Thoracic aorta (tissue), 2 donors: Measurements from ENCODE around the gene PGM2L1. TPM values are rescaled to one million over a fixed set of nuclear protein-coding genes. Genes with fewer than 3 reads are reported as not detected.
A peak's percentile ranks its signal among the peaks of the same experiment; 100 is the strongest.

ENCODE experiments used
- ATAC-seq: fragments of 150-250 bp; one replicate; pipeline ENCODE4 v1.8.0; 2017; ENCODE audit warnings: low read depth; ENCODE audit not compliant: insufficient number of reproducible peaks, low FRiP score
- DNase-seq: peaks from one replicate; pipeline ENCODE4 v3.0.0-alpha.2; 2020; ENCODE audit warnings: low spot score
- H3K27ac ChIP-seq, 2 donors: fragments of 200-600 bp; sonication (generic); 1 replicate in 1 of 2; 2 replicates in 1 of 2; pipeline ENCODE4 v1.5.1; 2016; ENCODE audit warnings: mild to moderate bottlenecking in 2 of 2, moderate library complexity in 2 of 2
- H3K27me3 ChIP-seq: fragments of 200-600 bp; sonication (generic); replicated peaks from 2 replicates; pipeline ENCODE4 v1.6.0; 2016; ENCODE audit warnings: mild to moderate bottlenecking; ENCODE audit not compliant: insufficient read depth
- H3K36me3 ChIP-seq: fragments of 200-600 bp; sonication (generic); one replicate; pipeline ENCODE4 v1.5.1; 2016
- H3K4me1 ChIP-seq, 2 donors: fragments of 200-600 bp; sonication (generic); 1 replicate in 1 of 2; 2 replicates in 1 of 2; pipeline versions ENCODE4 v1.5.1 to v1.6.0; 2016; ENCODE audit warnings: low read depth in 2 of 2, mild to moderate bottlenecking in 1 of 2; ENCODE audit not compliant: control insufficient read depth in 1 of 2
- H3K4me3 ChIP-seq: fragments of 200-600 bp; sonication (generic); 2 replicates; pipeline ENCODE4 v1.5.1; 2016; ENCODE audit warnings: mild to moderate bottlenecking
- H3K9me3 ChIP-seq: fragments of 200-600 bp; sonication (generic); 2 replicates; pipeline ENCODE4 v1.5.1; 2016
- total RNA-seq, 2 donors: library from RNA; depleted of rRNA; stranded (reverse); fragments of >200 nt; gene quantifications; one replicate each; pipeline versions ENCODE4 v1.1.0 to v1.2.3, GENCODE V29; 2016
- TF ChIP-seq, protein P1 (sequence below): fragments of 200-600 bp; sonication (generic); IDR thresholded peaks from one replicate; pipeline ENCODE4 v1.5.1; 2019; ENCODE audit warnings: antibody characterized with exemption

PGM2L1 gene
- total RNA-seq, result 10 to 100 TPM in 1 of 2 donors, 1 to 10 TPM in 1; 8.9 to 12.4 TPM

DNA sequence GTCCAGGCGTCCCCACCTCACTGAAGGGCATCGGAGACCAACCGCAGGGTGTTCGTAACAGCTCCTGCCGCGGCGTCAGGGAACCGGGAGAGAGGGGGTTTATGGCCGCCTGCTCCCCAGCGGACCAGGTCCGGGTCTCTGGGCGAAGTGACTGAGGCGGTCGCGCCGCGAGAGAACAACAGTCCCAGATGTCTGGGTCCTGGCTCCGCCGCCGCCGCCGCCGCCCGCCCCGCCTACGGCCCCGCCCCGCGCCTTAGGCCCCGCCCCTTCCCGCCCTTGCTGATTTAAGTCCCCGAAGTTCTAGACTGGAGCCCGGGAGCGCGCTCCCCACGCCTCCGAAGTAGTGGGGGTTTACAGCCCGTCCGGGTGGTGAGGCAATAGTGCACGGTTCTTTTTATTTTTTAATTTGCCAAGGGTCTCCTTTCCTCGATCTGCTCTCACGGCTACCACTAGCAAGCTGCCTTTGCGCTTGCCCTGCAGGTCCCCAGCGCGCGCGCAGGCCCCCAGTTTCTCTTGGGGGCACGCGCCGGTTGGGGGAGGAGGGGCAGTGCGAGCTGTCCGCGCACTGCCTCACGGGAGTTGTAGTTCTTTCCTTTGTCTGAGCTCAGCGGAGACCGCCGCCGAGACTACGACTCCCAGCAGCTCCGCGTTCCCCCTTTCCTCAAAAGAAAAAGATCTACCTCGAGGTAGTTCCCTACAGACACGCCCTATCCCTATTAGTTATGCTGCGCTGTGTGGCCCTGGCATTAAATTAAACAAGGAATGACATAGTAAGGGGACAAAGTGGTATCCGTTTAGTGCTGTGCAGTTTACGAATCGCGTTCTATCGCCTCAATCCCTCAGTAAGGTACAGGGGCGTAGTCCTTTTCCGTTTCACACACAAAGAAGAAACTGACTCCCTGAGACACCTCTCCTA, at the start of gene PGM2L1:
Gene PGM2L1 (minus strand): TSS at position 190 of the 916 bp plus-strand sequence. CDS start 272 bp downstream, outside the sequence.
- peak within 1 kb of the TSS; percentile 86 to 94 for H3K27ac ChIP-seq

DNA sequence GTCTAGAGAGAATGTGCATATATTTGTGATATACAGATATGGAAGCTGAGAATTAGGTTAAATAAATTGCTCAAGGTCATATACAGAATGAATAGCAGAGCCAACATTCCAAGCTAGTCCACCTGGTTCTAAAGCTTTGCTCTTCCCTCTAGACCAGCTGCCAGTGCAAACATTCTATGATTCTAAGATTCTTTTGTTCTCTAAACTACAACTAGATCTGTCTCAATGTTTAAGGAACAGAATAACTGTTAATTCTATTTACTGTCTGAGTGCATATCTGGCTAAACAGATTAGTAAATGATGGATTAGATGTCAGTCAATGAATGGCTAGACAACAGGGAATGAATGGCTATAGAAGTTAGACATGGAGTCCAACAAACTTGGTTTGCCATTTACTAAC, 49.5 kb upstream of the PGM2L1 start:
- H3K36me3 ChIP-seq, result no peaks in the 10 kb centered on the region
- TF ChIP-seq, protein P1, sequence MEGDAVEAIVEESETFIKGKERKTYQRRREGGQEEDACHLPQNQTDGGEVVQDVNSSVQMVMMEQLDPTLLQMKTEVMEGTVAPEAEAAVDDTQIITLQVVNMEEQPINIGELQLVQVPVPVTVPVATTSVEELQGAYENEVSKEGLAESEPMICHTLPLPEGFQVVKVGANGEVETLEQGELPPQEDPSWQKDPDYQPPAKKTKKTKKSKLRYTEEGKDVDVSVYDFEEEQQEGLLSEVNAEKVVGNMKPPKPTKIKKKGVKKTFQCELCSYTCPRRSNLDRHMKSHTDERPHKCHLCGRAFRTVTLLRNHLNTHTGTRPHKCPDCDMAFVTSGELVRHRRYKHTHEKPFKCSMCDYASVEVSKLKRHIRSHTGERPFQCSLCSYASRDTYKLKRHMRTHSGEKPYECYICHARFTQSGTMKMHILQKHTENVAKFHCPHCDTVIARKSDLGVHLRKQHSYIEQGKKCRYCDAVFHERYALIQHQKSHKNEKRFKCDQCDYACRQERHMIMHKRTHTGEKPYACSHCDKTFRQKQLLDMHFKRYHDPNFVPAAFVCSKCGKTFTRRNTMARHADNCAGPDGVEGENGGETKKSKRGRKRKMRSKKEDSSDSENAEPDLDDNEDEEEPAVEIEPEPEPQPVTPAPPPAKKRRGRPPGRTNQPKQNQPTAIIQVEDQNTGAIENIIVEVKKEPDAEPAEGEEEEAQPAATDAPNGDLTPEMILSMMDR, result no peak
- H3K4me3 ChIP-seq, result no peak overlapping the region
- H3K27me3 ChIP-seq, result no peaks in the 10 kb centered on the region
- ATAC-seq, result no peak
- peaks cover 12 to 16% of the 10 kb centered on the region in 2 donors for H3K4me1 ChIP-seq
- no peaks in the 10 kb centered on the region for H3K9me3 ChIP-seq
- no peak for DNase-seq
- H3K27ac ChIP-seq, result no peak overlapping the region

More for the DNA sequence above, at the start of gene PGM2L1:
- Histone ChIP-seq H3K9me3 (no peaks in the 10 kb centered on the region), H3K4me1 (peaks cover 8% of the 10 kb centered on the region in 2 donors), H3K4me3 (peak within 1 kb of the TSS; percentile 80), H3K27me3 (no peaks in the 10 kb centered on the region), H3K36me3 (no peaks in the 10 kb centered on the region)
- TF ChIP-seq, protein P1, result no peak
- ATAC-seq, result peak; percentile 92
- peak; percentile 87 for DNase-seq

DNA sequence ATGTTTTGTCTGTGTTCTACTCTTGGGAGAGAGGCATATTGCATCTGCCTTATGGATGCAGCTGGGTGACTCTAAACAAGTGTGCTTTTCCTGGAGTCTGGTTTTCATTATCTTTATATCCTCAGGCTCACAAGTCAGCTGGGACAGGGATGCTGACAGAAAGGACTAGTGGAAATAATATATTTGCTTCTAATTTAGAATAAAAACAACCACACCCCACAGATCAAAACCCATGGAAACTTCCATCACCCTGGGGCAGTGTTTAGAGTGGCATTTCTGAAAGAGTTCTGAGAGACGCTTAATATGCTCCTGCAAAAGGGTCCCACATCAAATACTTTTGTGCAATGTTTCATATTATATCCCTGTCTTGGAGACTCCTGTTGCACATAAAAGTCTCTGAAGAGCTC, 48.3 kb upstream of the PGM2L1 start:
- peaks cover 12 to 21% of the 10 kb centered on the region in 2 donors for H3K4me1 ChIP-seq
- H3K27ac ChIP-seq, result no peak overlapping the region
- no peaks in the 10 kb centered on the region for H3K36me3 ChIP-seq
- no peak overlapping the region for H3K4me3 ChIP-seq
- H3K27me3 ChIP-seq, result no peaks in the 10 kb centered on the region
- TF ChIP-seq, protein P1, result no peak
- no peaks in the 10 kb centered on the region for H3K9me3 ChIP-seq
- ATAC-seq (no peak), DNase-seq (no peak)

DNA sequence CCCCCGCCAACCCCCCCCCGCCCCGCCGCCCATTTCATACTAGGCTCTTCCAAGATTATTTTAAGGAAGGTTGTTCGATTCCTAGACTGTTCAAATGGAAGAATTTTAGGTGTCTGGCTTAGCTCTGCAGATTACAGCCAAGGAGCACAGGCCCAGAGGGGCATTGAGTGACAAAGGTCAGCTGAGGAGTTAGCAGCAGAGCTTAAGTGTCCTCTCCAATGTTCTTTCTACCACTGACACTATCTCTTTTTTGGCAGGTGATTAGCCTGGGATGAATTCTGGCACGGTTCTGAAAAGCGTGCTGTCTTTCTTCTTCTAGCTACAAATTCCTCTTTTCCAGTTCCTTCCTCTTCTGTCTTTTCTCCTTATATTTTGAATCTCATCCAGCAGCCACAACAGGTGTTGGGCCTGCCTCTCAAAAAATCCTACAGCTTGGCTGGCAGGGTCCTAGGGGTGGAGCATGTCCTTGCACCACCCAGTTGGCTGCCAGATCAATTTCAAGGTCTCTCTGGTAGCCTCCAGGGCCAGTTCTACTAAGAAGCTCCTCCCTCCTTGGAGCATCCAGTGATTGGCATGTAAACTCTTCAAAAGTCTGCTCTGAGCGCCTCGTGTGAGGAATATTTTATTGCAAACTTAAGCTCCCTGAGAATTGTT, 46.1 kb upstream of the PGM2L1 start:
- Histone ChIP-seq H3K36me3 (no peaks in the 10 kb centered on the region), H3K27me3 (no peaks in the 10 kb centered on the region), H3K9me3 (no peaks in the 10 kb centered on the region), H3K27ac (no peak overlapping the region), H3K4me1 (peaks cover 12 to 21% of the 10 kb centered on the region in 2 donors), H3K4me3 (no peak overlapping the region)
- no peak for DNase-seq
- ATAC-seq, result no peak
- TF ChIP-seq, protein P1, result no peak
